ENCODE measurements around the gene MED17. TPM values are rescaled to one million over a fixed set of nuclear protein-coding genes. Genes with fewer than 3 reads are reported as not detected.

The MED17 gene
- total RNA-seq, 2 donors from 2014 or later, result 20.6 to 21.2 TPM

GRCh38 chr11:93796441-93797231, 12.6 kb downstream of the MED17 start:
- intact Hi-C loops (cut with DNase I), result no loop called here

DNA sequence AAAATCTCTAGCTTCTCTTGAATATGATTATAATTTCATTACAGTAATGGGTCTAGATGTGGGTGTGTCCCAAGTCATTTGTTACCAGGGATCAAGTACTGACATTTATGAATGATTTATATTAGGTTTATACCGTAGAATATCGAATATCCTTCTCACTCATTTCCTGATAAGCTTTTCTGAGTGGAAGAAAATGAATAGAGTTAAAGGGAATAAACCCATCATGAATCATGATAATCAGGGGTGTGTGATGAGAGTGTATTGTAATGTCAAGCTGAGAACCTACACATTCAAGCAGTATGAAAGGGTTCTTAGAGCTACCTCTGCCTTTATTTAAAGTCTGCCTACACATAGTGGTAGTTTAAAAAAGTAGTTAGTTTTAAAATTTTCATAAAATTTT, 17.3 kb downstream of the MED17 start:
- intact Hi-C loops (cut with DNase I), result no loop called here
- no peak for DNase-seq (ENCODE audit: low spot score)

More at GRCh38 chr11:93796441-93797231, 12.6 kb downstream of the MED17 start:
- no peak for DNase-seq (ENCODE audit: low spot score)

GRCh38 chr11:93804879-93805278, 20.8 kb downstream of the MED17 start:
- intact Hi-C loops (cut with DNase I), result no loop called here

DNA sequence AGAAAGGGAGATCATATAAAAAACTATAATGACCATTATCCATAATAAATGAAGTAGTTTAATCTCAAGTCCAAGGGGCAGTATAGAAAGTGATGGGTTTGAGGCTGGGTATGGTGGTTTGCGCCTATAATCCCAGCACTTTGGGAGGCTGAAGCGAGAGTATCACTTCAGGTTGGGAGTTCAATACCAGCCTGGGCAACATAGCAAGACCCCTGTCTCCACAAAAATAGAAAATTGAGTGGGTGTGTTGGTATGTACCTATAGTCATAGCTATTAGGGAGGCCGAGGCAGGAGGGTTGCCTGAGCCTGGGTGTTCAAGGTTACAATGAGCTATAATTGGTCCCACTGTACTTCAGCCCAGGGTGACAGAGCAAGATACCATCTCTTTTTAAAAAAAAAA, 23.9 kb downstream of the MED17 start:
- DNase-seq (ENCODE audit: low spot score), result no peak
- intact Hi-C loops (cut with DNase I), result no loop called here

More at GRCh38 chr11:93804879-93805278, 20.8 kb downstream of the MED17 start:
- DNase-seq (ENCODE audit: low spot score), result no peak

- intact Hi-C loops (cut with DNase I), result no loop called here
Measured at GRCh38 chr11:93813974-93814373, 29.9 kb downstream of the MED17 start.

GRCh38 chr11:93814966-93815633, 31.0 kb downstream of the MED17 start:
- intact Hi-C loops (cut with DNase I), result no loop called here
- no peak for DNase-seq (ENCODE audit: low spot score)

More at GRCh38 chr11:93813974-93814373, 29.9 kb downstream of the MED17 start:
- no peak for DNase-seq (ENCODE audit: low spot score)

- no peak for DNase-seq (ENCODE audit: low spot score)
- intact Hi-C loops (cut with DNase I), result no loop called here
Measured at GRCh38 chr11:93817426-93818348, 33.6 kb downstream of the MED17 start.

GRCh38 chr11:93819966-93820695, 36.0 kb downstream of the MED17 start:
- intact Hi-C loops (cut with DNase I), result no loop called here
- DNase-seq (ENCODE audit: low spot score), result no peak

DNA sequence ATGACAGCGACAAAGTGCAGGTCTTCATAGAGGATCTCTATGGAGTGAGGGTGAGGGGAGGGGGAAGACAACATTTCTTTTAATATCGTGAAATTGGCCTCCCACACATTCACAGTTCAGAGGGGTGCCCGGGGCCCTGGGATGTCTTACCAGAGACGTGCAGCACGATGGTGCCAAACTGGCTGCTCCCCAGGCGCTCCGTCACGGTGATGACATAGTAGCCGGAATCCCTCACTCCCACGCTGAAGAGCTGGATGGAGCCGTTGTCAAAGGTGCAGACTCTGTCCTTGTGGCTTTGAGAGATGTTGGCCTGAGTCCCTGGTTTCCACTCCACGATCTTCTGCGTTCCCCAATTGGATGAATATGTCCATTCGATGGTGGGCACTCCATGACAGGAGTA, 36.8 kb downstream of the MED17 start:
- intact Hi-C loops (cut with DNase I), result no loop called here
- no peak for DNase-seq (ENCODE audit: low spot score)

DNA sequence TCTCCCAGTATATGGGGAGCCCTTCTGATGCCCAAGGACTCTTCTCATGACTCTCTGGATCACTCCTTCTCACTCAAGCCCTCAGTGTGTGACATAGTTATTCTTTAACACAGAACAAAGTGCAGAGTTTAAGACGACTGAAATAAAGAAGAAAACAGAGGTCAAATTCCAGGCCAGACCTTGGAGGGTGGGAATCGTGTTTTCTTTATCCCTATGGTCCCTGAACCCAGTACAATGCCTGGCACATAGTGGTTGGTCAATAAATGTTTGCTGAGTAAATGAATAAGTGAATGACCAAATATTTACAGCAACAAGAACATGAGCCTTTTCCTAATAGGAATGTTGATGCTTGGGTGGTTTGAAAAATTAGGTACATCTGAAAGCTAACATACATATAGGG, 37.5 kb downstream of the MED17 start:
- intact Hi-C loops (cut with DNase I), result no loop called here
- no peak for DNase-seq (ENCODE audit: low spot score)

GRCh38 chr11:93822359-93822758, 38.3 kb downstream of the MED17 start:
- intact Hi-C loops (cut with DNase I), result no loop called here

GRCh38 chr11:93823210-93823609, 39.1 kb downstream of the MED17 start:
- intact Hi-C loops (cut with DNase I), result no loop called here
- no peak for DNase-seq (ENCODE audit: low spot score)

More at GRCh38 chr11:93822359-93822758, 38.3 kb downstream of the MED17 start:
- DNase-seq (ENCODE audit: low spot score), result no peak

- no peak for DNase-seq (ENCODE audit: low spot score)
- intact Hi-C loops (cut with DNase I), result no loop called here
Measured at GRCh38 chr11:93827363-93827762, 43.3 kb downstream of the MED17 start.

DNA sequence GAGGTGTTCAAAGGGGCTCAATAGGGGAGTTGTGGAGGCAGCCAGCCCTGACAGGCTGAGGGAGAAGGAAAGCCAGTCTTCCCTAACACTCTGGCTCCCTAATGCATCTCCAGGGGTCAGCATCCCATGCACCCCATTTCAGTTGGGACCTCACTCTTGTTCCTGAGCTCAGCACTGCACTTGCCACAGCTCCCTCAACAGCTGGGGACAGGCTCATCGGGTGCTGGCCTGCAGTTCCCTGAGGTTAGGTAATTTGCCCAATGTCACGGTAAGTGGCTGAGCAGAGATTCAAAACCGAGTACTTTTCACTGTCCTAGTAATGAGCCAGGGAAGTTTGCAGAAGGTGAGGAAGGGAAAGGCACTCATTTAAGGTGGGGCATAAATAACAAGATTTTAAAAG, 45.5 kb downstream of the MED17 start:
- no peak for DNase-seq (ENCODE audit: low spot score)
- intact Hi-C loops (cut with DNase I), result no loop called here

DNA sequence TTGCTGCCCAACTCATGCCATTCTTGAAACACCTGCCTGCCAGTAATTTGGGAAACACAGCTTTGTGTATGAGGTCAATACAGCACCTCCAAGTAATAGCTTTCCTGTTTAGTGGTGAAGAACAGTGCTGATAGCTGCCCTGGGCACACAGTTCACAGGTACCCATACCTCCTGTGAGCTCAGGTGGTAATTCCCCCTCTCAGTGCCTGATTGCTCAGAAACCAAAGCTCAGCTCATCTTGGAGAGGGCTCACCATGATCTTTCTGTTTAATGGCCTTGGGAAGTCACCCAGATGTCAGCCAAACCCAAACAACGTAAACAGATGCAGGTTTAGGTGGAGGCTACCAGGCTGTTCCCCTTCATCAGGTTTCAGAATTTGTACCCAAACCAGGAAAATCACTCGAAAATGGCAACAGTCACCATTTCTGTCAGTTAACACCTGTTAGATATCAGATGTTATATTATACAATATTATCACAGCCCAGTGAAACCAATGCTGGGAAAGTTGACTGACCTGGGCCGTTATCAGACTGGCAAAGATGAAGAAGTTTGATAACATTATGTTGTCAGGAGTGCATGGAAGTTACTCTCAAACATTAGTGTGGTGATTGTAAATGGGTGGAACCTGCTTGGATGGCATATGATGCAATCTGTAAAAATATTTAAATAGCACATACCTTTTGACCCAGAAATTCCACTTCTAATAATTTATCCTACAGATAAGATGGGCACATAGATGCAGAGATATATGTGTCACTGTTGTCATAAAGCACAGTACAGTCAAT, 47.5 kb downstream of the MED17 start:
- intact Hi-C loops (cut with DNase I), result no loop called here
- DNase-seq (ENCODE audit: low spot score), result no peak

DNA sequence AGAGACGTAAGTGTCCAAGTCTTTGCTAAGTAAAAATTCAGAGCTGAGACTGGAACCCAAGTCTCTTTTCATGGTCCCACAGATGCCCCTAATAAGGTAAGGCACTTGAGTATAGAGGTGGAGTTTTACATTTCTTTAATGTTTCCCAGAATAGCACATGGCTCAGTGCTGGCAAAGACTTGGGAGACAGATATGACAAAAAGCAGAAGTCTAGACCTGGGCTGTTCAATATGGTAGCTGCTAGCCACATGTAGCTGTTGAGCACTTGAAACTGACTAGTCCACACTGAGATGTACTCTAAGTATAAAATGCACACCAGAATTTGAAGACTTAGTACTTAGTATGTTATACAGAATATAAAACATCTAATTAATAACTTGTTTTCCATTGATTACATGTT, 48.7 kb downstream of the MED17 start:
- intact Hi-C loops (cut with DNase I), result no loop called here
- no peak for DNase-seq (ENCODE audit: low spot score)

GRCh38 chr11:93838967-93839366, 54.9 kb downstream of the MED17 start:
- intact Hi-C loops (cut with DNase I), result no loop called here
- no peak for DNase-seq (ENCODE audit: low spot score)

GRCh38 chr11:93840180-93840579, 56.1 kb downstream of the MED17 start:
- DNase-seq (ENCODE audit: low spot score), result no peak
- intact Hi-C loops (cut with DNase I), result no loop called here

Data from posterior vena cava (tissue), 2 donors.